Heart right ventricle (tissue), 16 donors: ENCODE data around the gene TSPAN5. TPM values are rescaled to one million over a fixed set of nuclear protein-coding genes. Genes with fewer than 3 reads are reported as not detected.

Experiments
- ATAC-seq, 8 donors: fragments of 200-7000 bp; cut with Tn5 transposase; one replicate each; pipeline ENCODE4 v1.9.1; 2020; ENCODE audit warnings: mild to moderate bottlenecking in 8 of 8, moderate library complexity in 8 of 8, moderate number of reproducible peaks in 1 of 8
- DNase-seq, 2 donors: peaks; one replicate each; pipeline ENCODE4 v3.0.0-alpha.2; 2020
- H3K27ac ChIP-seq, 10 donors: fragments of 200-600 bp; sonication (generic) in 2 of 10; one replicate each; pipeline versions ENCODE4 v1.5.0 to v1.8.0; 2020 to 2022; ENCODE audit warnings: mild to moderate bottlenecking in 3 of 10
- H3K27me3 ChIP-seq, 7 donors: fragments of 200-600 bp; one replicate each; pipeline ENCODE4 v1.8.0; 2021 to 2022; ENCODE audit warnings: mild to moderate bottlenecking in 2 of 7
- H3K36me3 ChIP-seq, 9 donors: fragments of 200-600 bp; sonication (generic) in 1 of 9; one replicate each; pipeline versions ENCODE4 v1.5.0 to v1.8.0; 2020 to 2022; ENCODE audit warnings: mild to moderate bottlenecking in 2 of 9
- H3K4me1 ChIP-seq, 9 donors: fragments of 200-600 bp; sonication (generic) in 1 of 9; one replicate each; pipeline versions ENCODE4 v1.5.0 to v1.8.0; 2020 to 2022; ENCODE audit warnings: mild to moderate bottlenecking in 4 of 9
- H3K4me3 ChIP-seq, 10 donors: fragments of 200-600 bp; sonication (generic) in 2 of 10; one replicate each; pipeline versions ENCODE4 v1.5.0 to v1.8.0; 2020 to 2022; ENCODE audit warnings: mild to moderate bottlenecking in 7 of 10, moderate library complexity in 2 of 10
- H3K9me3 ChIP-seq, 11 donors: fragments of 200-600 bp in 10 of 11; sonication (generic) in 2 of 11; one replicate each; pipeline versions ENCODE4 v1.5.0 to v1.8.0; 2013 to 2022; ENCODE audit warnings: mild to moderate bottlenecking in 2 of 11, control low read depth in 1 of 11, moderate library complexity in 1 of 11
- WGBS, 2 donors: extraction: QIAGEN DNeasy Blood & Tissue Kit; methylation state at CpG; one replicate each; pipeline ENCODE4 v1.1.7; 2013; ENCODE audit warnings: inconsistent platforms in 1 of 2; 5-methylcytosine and 5-hydroxymethylcytosine counted together
- intact Hi-C, 10 donors: fragments of 100-400 bp; cut with DNase I; formaldehyde crosslinking; loops; one replicate each; pipeline versions ENCODE4 v1.11.1 to v1.14.2; 2022
- polyA plus RNA-seq, 2 donors: library from polyadenylated mRNA; stranded (reverse); fragments of 200-250 nt; gene quantifications; one replicate each; pipeline ENCODE4 v1.2.3, GENCODE V29; 2013
- total RNA-seq, 10 donors: library from RNA; stranded (reverse); fragmentation: NEBNext Ultra II Directional in 3 of 10; extraction: Animal tissue kit (Norgen Biotek cat#: 25700) in 3 of 10; gene quantifications; one replicate each; pipeline versions ENCODE4 v1.2.1 to v1.2.4, GENCODE V29; 2021 to 2023
- TF ChIP-seq, protein P1 (sequence below), 9 donors: fragments of 200-600 bp; sonication (generic) in 2 of 9; IDR thresholded peaks; one replicate each; pipeline versions ENCODE4 v1.5.0 to v1.8.0; 2021 to 2022; ENCODE audit warnings: antibody characterized with exemption in 9 of 9, mild to moderate bottlenecking in 5 of 9, moderate library complexity in 1 of 9
- donor health status: Arrhythmogenic right ventricular cardiomyopathy.
- donor health status: ischemic (EF 13 %, LVEDD 7.1; RV severe dilation, severe dysfunction).
- donor health status: healthy with polysubstance abuse.
- donor health status: DM: no; HTN: yes; CAD: no.
- donor health status: DM: no; HTN: no; CAD: no.
- donor health status: ischemic (EF 25% LVEDD 6.9; RV normal size, moderate dysfunction).
- donor health status: ischemic (EF 25% LVEDD 5.7; RV mildly dilated, moderate dysfunction).
- donor health status: healthy.
- donor health status: DM: yes; HTN: yes; CAD: no.
- donor health status: Ischemic cardiomyopathy.
- donor health status: ischemic (EF 35%, LVEDD 5.7; RV mildly dilated, moderate dysfunction).
- donor health status: nonischemic (EF 11% LVEDD 7.7; RV severe dilation, severe dysfunction).
- donor health status: DM: yes; HTN: yes; CAD: no.
- donor health status: PGD.
- donor health status: ischemic (EF 29% LVEDD 5.4; RV normal size, mild dysfunction).
- donor health status: nonischemic (EF 23%, LVEDD 6.1; RV moderate dilation, normal function).

The TSPAN5 gene
- total and polyA plus RNA-seq, 12 donors: 0.85 to 6.7 (median 3.8) TPM

DNA sequence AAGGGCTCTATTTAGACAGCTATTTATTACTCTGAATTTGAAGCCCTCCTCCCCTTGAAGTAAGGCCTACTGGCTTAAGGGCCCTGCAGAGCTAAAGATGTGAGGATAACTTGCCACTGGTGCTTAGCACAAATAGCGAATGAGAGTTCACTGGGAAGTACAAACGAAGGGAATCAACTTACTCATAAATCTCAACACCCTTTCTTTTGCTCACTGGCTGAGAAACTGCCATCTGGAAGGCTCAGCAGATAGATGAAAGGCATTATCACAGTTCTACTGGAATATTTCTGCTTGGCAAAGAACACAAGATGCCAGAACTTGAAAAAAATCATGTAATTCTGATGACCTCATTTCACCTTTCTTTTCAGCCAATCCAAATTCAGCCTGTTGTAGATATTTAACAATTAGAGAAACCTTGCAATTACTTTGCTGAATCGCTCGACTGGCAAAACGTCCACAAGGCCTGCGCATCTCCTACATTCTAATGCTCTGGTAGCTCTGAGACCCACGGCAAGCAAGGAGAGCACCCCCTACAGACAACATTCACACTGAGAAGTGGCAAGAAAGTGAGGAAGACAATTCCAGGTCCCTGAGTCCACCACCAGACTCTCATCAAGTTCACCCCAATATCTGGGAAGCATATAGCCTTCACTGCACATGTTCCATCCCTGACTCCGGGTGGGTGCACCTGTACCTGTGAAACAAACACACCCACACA, 27.5 kb downstream of the TSPAN5 start:
- Histone ChIP-seq H3K4me3 (no peak overlapping the region), H3K27ac (no peak overlapping the region), H3K36me3 (no peaks in the 10 kb centered on the region), H3K4me1 (peaks cover 0 to 29% (median 15%) of the 10 kb centered on the region in 9 donors), H3K27me3 (no peaks in the 10 kb centered on the region), H3K9me3 (no peaks in the 10 kb centered on the region)
- 78 to 82% methylated on average over 8 of the region's 8 CpGs for WGBS, 2 donors
- intact Hi-C loops: loop anchor here in 1 of 10 donors (10.0 kb wide), 1 partner anchor 166 kb away; no protein-coding TSS in a partner anchor
- ATAC-seq (no peak), DNase-seq (no peak)
- TF ChIP-seq, protein P1, sequence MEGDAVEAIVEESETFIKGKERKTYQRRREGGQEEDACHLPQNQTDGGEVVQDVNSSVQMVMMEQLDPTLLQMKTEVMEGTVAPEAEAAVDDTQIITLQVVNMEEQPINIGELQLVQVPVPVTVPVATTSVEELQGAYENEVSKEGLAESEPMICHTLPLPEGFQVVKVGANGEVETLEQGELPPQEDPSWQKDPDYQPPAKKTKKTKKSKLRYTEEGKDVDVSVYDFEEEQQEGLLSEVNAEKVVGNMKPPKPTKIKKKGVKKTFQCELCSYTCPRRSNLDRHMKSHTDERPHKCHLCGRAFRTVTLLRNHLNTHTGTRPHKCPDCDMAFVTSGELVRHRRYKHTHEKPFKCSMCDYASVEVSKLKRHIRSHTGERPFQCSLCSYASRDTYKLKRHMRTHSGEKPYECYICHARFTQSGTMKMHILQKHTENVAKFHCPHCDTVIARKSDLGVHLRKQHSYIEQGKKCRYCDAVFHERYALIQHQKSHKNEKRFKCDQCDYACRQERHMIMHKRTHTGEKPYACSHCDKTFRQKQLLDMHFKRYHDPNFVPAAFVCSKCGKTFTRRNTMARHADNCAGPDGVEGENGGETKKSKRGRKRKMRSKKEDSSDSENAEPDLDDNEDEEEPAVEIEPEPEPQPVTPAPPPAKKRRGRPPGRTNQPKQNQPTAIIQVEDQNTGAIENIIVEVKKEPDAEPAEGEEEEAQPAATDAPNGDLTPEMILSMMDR (IDR thresholded peaks at IDR 0.05): no peak

DNA sequence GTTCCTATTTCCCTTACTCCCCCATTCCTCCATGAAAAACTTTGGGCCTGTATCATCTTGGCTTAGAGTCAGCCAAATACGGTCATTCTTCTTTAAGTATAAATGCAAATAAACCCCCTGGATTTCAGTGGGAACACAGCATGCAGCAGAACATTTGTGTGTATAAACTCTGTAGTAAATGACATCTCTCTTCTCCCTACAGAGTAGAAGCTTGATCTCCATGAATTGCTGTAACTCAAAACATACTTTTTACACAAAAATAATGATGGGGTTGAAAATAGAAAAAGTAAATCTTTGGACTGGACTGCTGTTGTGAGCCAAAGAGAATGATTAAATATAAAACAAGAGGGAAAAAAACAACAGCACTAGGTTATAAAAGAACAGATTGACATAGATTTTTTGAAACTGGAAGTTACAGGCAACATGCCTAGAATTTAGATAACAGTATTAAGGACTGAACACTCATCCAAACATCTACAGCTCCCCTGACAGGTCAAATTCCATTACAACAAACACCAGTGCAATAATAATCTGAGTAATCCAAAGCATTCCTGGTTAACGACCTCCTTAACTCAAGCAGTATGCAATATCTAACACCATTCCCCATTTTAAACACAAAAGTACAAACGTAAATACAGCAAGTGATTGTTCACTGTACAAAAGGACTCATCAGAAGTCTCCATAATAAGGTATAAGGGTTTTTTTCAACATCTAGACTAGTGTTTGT, 30.7 kb downstream of the TSPAN5 start:
- Histone ChIP-seq H3K9me3 (no peaks in the 10 kb centered on the region), H3K36me3 (no peaks in the 10 kb centered on the region), H3K27me3 (no peaks in the 10 kb centered on the region), H3K4me1 (peaks cover 0 to 33% (median 15%) of the 10 kb centered on the region in 9 donors), H3K4me3 (no peak overlapping the region), H3K27ac (peak overlapping the region in 1 of 10 donors; percentile 17)
- peak in 6 of 8 donors; percentile 42 to 71 (median 62) for ATAC-seq
- intact Hi-C loops: loop anchor here in 1 of 10 donors (5.0 kb wide), 1 partner anchor 160 kb away; no protein-coding TSS in a partner anchor
- DNase-seq: no peak
- TF ChIP-seq, protein P1 (IDR thresholded peaks at IDR 0.05): peak in 3 of 9 donors; percentile 12 to 26 (median 24)
- WGBS, 2 donors: 24 to 47% methylated on average over 3 of the region's 3 CpGs

DNA sequence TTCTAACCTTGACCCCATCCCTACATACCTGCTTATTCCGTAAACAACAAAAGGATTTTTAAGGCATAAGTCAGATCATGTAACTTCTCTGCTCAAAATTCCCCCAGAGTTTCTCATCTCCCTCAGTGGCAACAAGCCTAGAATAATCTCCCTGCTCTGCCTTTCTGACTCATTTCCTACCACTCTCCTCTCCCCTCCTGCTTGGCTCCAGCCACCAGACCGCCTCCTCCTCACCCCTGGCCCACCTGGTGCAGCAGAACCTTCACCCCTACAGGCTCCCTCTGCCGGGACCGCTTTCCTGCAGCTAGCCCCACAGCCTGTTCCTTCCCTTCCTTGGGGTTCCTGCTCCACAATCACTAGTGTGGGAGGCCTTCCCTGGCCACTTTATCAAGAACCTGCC, 32.1 kb downstream of the TSPAN5 start:
- Histone ChIP-seq H3K27me3 (no peaks in the 10 kb centered on the region), H3K9me3 (no peaks in the 10 kb centered on the region), H3K27ac (peak overlapping the region in 3 of 10 donors; percentile 1 to 17 (median 5)), H3K4me3 (no peak overlapping the region), H3K4me1 (peaks cover 0 to 33% (median 12%) of the 10 kb centered on the region in 9 donors), H3K36me3 (no peaks in the 10 kb centered on the region)
- intact Hi-C loops: loop anchor here in 1 of 10 donors (5.0 kb wide), 1 partner anchor 159 kb away; no protein-coding TSS in a partner anchor
- DNase-seq (peak in 1 of 2 donors; percentile 19), ATAC-seq (peak in 7 of 8 donors; percentile 53 to 76 (median 63))
- 55 to 64% methylated on average over 4 of the region's 4 CpGs for WGBS, 2 donors
- TF ChIP-seq, protein P1 (IDR thresholded peaks at IDR 0.05): no peak

DNA sequence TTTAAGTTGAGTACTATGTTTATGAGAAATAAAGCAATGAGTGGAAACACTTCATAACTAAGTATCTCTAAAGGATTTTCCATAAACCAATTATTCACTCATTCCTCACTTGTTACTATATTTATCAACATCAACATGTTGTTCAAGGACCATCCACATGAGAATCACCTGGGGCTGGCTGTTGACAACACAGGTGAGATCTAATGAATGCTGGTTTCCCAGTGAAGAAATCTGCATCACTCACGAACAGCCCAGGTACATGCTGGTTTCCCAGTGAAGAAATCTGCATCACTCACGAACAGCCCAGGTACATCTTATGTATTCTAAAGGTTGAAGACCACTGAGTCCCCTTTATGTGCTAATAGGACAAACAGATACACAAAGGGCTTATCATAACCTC, 32.5 kb downstream of the TSPAN5 start:
- no peaks in the 10 kb centered on the region for H3K27me3 ChIP-seq
- intact Hi-C loops: loop anchor here in 1 of 10 donors (5.0 kb wide), 1 partner anchor 159 kb away; no protein-coding TSS in a partner anchor
- TF ChIP-seq, protein P1 (IDR thresholded peaks at IDR 0.05): no peak
- peaks cover 0 to 33% (median 11%) of the 10 kb centered on the region in 9 donors for H3K4me1 ChIP-seq
- H3K9me3 ChIP-seq: no peaks in the 10 kb centered on the region
- H3K27ac ChIP-seq: peak overlapping the region in 2 of 10 donors; percentile 1 to 5
- no peak overlapping the region for H3K4me3 ChIP-seq
- ATAC-seq (no peak), DNase-seq (no peak)
- WGBS, 2 donors: 94 to 95% methylated on average over 2 of the region's 2 CpGs
- no peaks in the 10 kb centered on the region for H3K36me3 ChIP-seq
